ENCODE results near the gene CDH4. TPM values are rescaled to one million over a fixed set of nuclear protein-coding genes. Genes with fewer than 3 reads are reported as not detected.

Gene CDH4
- total RNA-seq, 2 donors from 2014 or later, result not detected

DNA sequence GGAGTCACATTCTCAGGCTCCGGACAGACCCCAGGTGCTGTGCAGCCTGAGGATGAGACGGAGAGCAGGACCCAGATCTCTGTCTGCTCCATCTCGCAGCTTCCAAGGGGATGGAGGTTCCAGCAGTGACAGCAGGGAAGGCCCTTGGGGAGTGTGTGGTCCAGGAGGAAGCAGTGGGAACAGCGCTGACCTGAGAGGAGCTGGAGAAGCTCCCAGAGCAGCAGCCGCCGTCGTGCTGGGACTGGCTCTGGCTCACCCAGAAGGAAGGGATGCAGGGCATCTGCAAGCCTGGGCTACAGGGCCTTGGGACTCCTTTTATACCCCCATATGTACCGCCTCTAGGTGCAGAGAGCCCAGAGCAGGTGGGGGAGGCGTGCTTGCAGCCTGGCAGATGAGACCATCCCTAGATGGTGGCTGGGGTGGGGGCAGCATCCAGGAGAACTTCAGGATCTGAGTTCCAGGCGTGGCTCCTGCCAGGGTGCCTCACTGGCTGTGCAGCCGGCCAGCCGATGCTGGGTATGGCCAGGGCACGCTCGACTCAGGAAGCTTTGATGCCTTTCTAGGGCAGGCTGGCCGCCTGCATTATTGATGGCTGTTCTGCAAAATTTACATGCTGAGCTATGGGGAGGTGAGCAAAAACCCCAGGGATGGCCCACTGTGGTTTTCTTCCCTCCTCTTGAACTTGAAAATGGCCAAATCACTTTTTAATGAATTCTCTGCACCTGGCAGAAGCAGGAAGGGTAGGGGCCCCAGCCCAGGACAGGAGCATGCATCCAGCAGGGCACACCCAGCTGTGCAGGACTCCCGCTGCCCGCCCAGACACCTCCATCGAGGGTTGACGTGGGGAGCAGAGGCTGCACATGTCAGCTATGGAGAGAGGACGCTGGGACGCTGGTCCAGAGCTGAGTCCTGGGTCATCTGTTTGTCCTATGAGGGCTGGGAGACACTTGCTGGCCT lies 634.0 kb downstream of the CDH4 start:
- H3K27me3 Mint-ChIP-seq, result peaks cover 14 to 19% of the 10 kb centered on the region in 2 donors
- no peak overlapping the region for H3K4me3 Mint-ChIP-seq
- H3K9me3 Mint-ChIP-seq, result peaks cover 12% of the 10 kb centered on the region
- DNase-seq (ENCODE audit: low spot score) (no peak), ATAC-seq (no peak)
- H3K36me3 Mint-ChIP-seq, result no peaks in the 10 kb centered on the region
- H3K27ac Mint-ChIP-seq, result no peak overlapping the region
- H3K4me1 Mint-ChIP-seq (ENCODE audit: low read depth in 2 of 2), result peaks cover 7 to 17% of the 10 kb centered on the region in 2 donors

GRCh38 chr20:61886721-61887595 lies 634.9 kb downstream of the CDH4 start:
- H3K4me1 Mint-ChIP-seq (ENCODE audit: low read depth in 2 of 2), result peaks cover 7 to 17% of the 10 kb centered on the region in 2 donors
- H3K27me3 Mint-ChIP-seq, result peaks cover 14 to 19% of the 10 kb centered on the region in 2 donors
- H3K27ac Mint-ChIP-seq, result no peak overlapping the region
- DNase-seq (ENCODE audit: low spot score), result no peak
- H3K36me3 Mint-ChIP-seq, result no peaks in the 10 kb centered on the region
- peaks cover 12% of the 10 kb centered on the region for H3K9me3 Mint-ChIP-seq
- no peak overlapping the region for H3K4me3 Mint-ChIP-seq
- no peak for ATAC-seq

GRCh38 chr20:61887596-61888093 lies 635.6 kb downstream of the CDH4 start:
- H3K36me3 Mint-ChIP-seq, result no peaks in the 10 kb centered on the region
- ATAC-seq, result no peak
- peaks cover 12% of the 10 kb centered on the region for H3K9me3 Mint-ChIP-seq
- peaks cover 7 to 17% of the 10 kb centered on the region in 2 donors for H3K4me1 Mint-ChIP-seq (ENCODE audit: low read depth in 2 of 2)
- H3K27me3 Mint-ChIP-seq, result peaks cover 14 to 19% of the 10 kb centered on the region in 2 donors
- DNase-seq (ENCODE audit: low spot score), result no peak
- no peak overlapping the region for H3K4me3 Mint-ChIP-seq
- no peak overlapping the region for H3K27ac Mint-ChIP-seq

DNA sequence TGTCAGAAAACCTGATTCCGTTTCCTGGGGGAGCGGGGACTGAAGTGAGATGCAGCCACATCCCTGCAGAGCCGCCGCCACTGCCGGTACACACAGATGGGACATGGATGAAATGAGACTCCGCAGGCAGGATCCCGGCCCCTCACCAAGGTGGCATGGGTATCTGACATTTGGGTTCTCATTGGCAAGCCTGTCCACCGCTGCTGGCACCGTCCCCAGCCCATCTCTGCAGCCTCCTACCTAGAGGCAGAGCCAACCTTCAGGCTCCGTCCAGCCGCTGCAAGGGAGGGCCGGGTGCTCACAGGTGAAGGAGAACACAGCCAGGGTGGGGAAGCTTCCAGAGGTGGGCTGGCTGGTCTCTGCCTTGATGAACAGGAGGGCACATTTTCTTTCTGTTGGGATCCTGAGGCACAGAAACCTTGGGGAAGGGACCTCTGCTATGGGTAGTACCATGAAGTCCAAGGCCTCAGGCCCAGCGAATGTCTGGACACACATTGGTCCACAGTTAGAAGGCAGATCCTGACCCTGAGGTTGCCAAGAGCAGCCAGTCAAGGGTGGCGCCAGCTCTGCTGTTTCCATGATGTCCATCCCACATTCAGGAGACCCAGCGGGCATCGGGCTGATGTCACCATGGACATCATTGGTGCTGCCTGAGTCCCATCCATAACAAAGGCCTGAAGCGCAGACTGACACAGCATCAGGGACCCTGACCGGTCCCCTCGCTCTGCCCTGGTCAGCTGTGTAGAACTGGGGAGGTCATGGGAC lies 636.2 kb downstream of the CDH4 start:
- Mint-ChIP-seq H3K27me3 (peaks cover 11 to 19% of the 10 kb centered on the region in 2 donors), H3K4me1 (ENCODE audit: low read depth in 2 of 2) (peaks cover 7 to 17% of the 10 kb centered on the region in 2 donors), H3K4me3 (no peak overlapping the region), H3K9me3 (peaks cover 12% of the 10 kb centered on the region), H3K36me3 (no peaks in the 10 kb centered on the region), H3K27ac (no peak overlapping the region)
- DNase-seq (ENCODE audit: low spot score), result peak; percentile 32
- ATAC-seq, result no peak

DNA sequence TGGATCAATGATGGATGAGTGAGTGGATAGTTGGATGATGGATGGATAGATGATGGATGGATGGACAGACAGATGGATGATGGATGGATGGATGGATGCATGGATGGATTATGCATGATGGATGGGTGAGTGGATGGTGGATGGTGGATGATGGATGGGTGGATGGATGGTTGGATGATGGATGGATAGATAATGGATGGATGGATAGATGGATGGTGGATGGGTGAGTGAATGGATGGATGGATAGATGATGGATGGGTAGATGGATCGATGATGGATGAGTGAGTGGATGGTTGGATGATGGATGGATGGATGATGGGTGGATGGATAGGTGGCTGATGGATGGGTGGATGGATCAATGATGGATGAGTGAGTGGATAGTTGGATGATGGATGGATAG lies 637.6 kb downstream of the CDH4 start:
- Mint-ChIP-seq H3K27me3 (peaks cover 11 to 19% of the 10 kb centered on the region in 2 donors), H3K4me1 (ENCODE audit: low read depth in 2 of 2) (peaks cover 7 to 17% of the 10 kb centered on the region in 2 donors), H3K4me3 (no peak overlapping the region), H3K9me3 (peaks cover 12% of the 10 kb centered on the region), H3K27ac (no peak overlapping the region), H3K36me3 (no peaks in the 10 kb centered on the region)
- ATAC-seq (no peak), DNase-seq (ENCODE audit: low spot score) (no peak)

DNA sequence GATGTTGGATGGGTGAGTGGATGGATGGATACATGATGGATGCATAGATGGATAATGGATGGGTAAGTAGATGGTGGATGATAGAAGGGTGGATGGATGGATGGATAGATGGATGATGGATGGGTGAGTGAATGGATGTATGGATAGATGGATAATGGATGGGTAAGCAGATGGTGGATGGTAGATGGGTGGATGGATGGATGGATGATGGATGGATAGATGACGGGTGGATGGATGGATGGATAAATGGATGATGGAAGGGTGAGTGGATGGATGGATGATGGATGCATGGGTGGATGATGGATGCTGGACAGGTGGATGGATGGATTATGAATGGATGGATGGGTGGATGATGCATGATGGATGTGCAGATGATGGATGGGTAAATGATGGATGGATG lies 638.1 kb downstream of the CDH4 start:
- DNase-seq (ENCODE audit: low spot score) (no peak), ATAC-seq (no peak)
- H3K4me1 Mint-ChIP-seq (ENCODE audit: low read depth in 2 of 2), result peaks cover 7 to 17% of the 10 kb centered on the region in 2 donors
- peaks cover 12% of the 10 kb centered on the region for H3K9me3 Mint-ChIP-seq
- no peaks in the 10 kb centered on the region for H3K36me3 Mint-ChIP-seq
- no peak overlapping the region for H3K4me3 Mint-ChIP-seq
- H3K27ac Mint-ChIP-seq, result no peak overlapping the region
- H3K27me3 Mint-ChIP-seq, result peaks cover 10 to 19% of the 10 kb centered on the region in 2 donors

DNA sequence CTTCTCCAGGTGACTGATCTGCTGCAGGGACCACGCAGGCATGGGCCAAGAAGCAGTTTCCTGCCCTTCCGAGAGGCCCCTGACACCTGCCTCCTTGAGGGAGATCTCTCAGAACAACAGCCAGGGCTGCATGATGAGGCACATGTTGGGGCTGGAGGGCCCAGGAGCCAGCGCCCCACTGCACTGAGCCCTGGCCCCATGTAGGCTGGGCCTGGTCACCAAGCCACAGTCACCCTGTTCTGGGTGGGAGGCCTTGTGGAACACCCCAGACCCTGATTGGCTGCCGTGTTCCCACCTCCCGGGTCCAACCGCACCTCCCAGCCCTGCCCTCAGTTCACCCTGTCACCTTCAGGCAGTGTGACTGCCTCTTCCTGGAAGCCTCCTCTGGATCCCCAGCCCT lies 639.4 kb downstream of the CDH4 start:
- H3K27me3 Mint-ChIP-seq, result peaks cover 9 to 19% of the 10 kb centered on the region in 2 donors
- H3K4me3 Mint-ChIP-seq, result no peak overlapping the region
- peaks cover 12% of the 10 kb centered on the region for H3K9me3 Mint-ChIP-seq
- DNase-seq (ENCODE audit: low spot score) (no peak), ATAC-seq (no peak)
- H3K36me3 Mint-ChIP-seq, result no peaks in the 10 kb centered on the region
- H3K27ac Mint-ChIP-seq, result no peak overlapping the region
- H3K4me1 Mint-ChIP-seq (ENCODE audit: low read depth in 2 of 2), result peaks cover 7 to 17% of the 10 kb centered on the region in 2 donors

- Mint-ChIP-seq H3K36me3 (no peaks in the 10 kb centered on the region), H3K27me3 (peaks cover 9 to 19% of the 10 kb centered on the region in 2 donors), H3K4me1 (ENCODE audit: low read depth in 2 of 2) (peaks cover 6 to 16% of the 10 kb centered on the region in 2 donors), H3K9me3 (peaks cover 12% of the 10 kb centered on the region), H3K27ac (no peak overlapping the region), H3K4me3 (no peak overlapping the region)
- no peak for DNase-seq (ENCODE audit: low spot score)
- ATAC-seq, result no peak
Observed at GRCh38 chr20:61891916-61892649, 640.0 kb downstream of the CDH4 start.

- no peak for ATAC-seq
- Mint-ChIP-seq H3K36me3 (no peaks in the 10 kb centered on the region), H3K4me1 (ENCODE audit: low read depth in 2 of 2) (peaks cover 0 to 4% of the 10 kb centered on the region in 2 donors), H3K27ac (no peak overlapping the region), H3K9me3 (peaks cover 4% of the 10 kb centered on the region), H3K27me3 (peaks cover 2 to 8% of the 10 kb centered on the region in 2 donors), H3K4me3 (no peak overlapping the region)
- DNase-seq (ENCODE audit: low spot score), result no peak
Observed at GRCh38 chr20:61895016-61895415, 643.0 kb downstream of the CDH4 start.

GRCh38 chr20:61895686-61896057 lies 643.6 kb downstream of the CDH4 start:
- no peak for ATAC-seq

DNA sequence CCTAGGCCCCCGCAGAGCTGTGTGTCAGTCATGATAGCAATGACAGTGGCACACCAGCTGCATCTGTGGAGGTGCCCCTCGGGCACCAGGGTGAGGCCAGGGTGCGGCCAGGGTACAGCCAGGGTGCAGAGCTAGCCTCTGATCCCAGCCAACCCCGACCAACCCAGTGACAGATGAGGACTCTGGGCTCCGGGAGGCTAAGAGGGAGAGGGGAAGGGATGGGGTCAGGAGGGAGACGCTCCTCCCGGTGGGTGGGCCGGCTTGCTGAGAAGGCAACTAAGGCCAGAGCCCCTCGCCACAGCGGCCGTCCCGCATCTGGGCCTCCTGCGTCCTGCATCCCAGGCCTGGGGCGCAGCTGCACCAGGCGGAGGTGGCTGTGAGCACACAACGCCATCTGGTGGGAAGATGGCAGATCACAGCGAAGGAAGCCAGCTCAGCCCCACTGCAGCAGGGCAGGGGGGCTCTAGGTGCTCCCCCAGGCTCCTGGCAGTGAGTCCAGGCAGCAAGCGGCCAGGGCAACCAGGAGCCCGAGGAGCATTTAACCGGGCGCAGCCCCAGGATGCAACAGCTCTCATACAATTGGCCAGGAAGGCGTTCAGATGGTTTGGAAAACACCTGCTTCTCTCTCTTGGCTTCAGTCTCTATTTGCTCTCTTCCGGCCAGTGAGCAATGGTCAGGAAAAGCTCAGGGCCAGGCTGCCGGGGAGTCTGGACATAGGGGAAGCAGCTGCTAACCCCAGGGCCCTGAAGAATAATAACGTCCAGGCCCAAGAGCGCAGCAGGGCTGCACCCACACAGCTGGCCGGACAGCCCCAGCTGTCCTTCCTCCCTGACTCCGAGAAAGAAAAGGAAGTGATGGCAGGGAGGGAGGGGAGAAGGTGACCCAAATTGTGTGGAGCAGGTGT lies 644.2 kb downstream of the CDH4 start:
- Mint-ChIP-seq H3K36me3 (no peaks in the 10 kb centered on the region), H3K9me3 (no peaks in the 10 kb centered on the region), H3K27ac (no peak overlapping the region), H3K4me1 (ENCODE audit: low read depth in 2 of 2) (no peaks in the 10 kb centered on the region), H3K27me3 (no peaks in the 10 kb centered on the region), H3K4me3 (no peak overlapping the region)
- DNase-seq (ENCODE audit: low spot score) (no peak), ATAC-seq (peak in 1 of 2 donors; percentile 28)

More at GRCh38 chr20:61895686-61896057, 643.6 kb downstream of the CDH4 start:
- H3K4me1 Mint-ChIP-seq (ENCODE audit: low read depth in 2 of 2), result no peaks in the 10 kb centered on the region
- H3K4me3 Mint-ChIP-seq, result no peak overlapping the region
- H3K27me3 Mint-ChIP-seq, result peaks cover 2% of the 10 kb centered on the region in 2 donors
- no peaks in the 10 kb centered on the region for H3K9me3 Mint-ChIP-seq
- DNase-seq (ENCODE audit: low spot score), result no peak
- H3K27ac Mint-ChIP-seq, result no peak overlapping the region
- H3K36me3 Mint-ChIP-seq, result no peaks in the 10 kb centered on the region

All from natural killer cell treated with Interleukin-12 subunit alpha and Interleukin-12 subunit beta and Interleukin-15 and Interleukin-18, amount 100 ng/mL, for 72 hours (primary cell).